Transverse colon (tissue), 4 donors: ENCODE results near the gene SFR1.

ENCODE experiments used
- CTCF ChIP-seq, 5 experiments: fragments of 200-600 bp in 3 of 5; fragments of 450-650 bp in 2 of 5; sonication (generic) in 3 of 5; IDR thresholded peaks; 1 replicate in 2 of 5; 2 replicates in 3 of 5; pipeline ENCODE4 v1.5.1; 2016 to 2017; ENCODE audit warnings: antibody characterized with exemption in 5 of 5, inconsistent platforms in 3 of 5, mild to moderate bottlenecking in 2 of 5, moderate library complexity in 1 of 5
- POLR2A ChIP-seq: fragments of 450-650 bp; IDR thresholded peaks from one replicate; pipeline ENCODE4 v1.6.1; 2016; ENCODE audit warnings: antibody characterized with exemption, mild to moderate bottlenecking, moderate library complexity
- POLR2AphosphoS5 ChIP-seq, 3 donors: sonication (generic); formaldehyde crosslinking; IDR thresholded peaks; one replicate each; pipeline ENCODE4 v1.6.1; 2016; ENCODE audit warnings: antibody characterized with exemption in 3 of 3

- no peak for TF ChIP-seq POLR2AphosphoS5 (IDR thresholded peaks at IDR 0.05)
- no peak for TF ChIP-seq CTCF (IDR thresholded peaks at IDR 0.05)
- TF ChIP-seq POLR2A, result no peak
These were observed 33.7 kb upstream of the SFR1 start for GRCh38 chr10:104088239-104088638.
